ENCODE results near the gene TRAPPC2L. TPM values are rescaled to one million over a fixed set of nuclear protein-coding genes. Genes with fewer than 3 reads are reported as not detected.

TRAPPC2L gene
- total RNA-seq, 1 donor from 2014 or later, result 50.1 TPM

- Histone ChIP-seq H3K4me3 (ENCODE audit: low read depth, low read length) (no peak overlapping the region), H3K36me3 (ENCODE audit: control insufficient read depth, insufficient read depth, low read length) (no peaks in the 10 kb centered on the region), H3K27me3 (ENCODE audit: control insufficient read depth, insufficient read depth, low read length) (peaks cover 47% of the 10 kb centered on the region)
- DNase-seq (ENCODE audit: low read depth), result no peak
- TF ChIP-seq CTCF (IDR thresholded peaks at IDR 0.05; ENCODE audit: insufficient read depth, low read length, poor library complexity, severe bottlenecking), result no peak
Measured at GRCh38 chr16:88881007-88881615, 24.2 kb downstream of the TRAPPC2L start.

- H3K4me3 ChIP-seq (ENCODE audit: low read depth, low read length), result no peak overlapping the region
- no peak for DNase-seq (ENCODE audit: low read depth)
- no peaks in the 10 kb centered on the region for H3K36me3 ChIP-seq (ENCODE audit: control insufficient read depth, insufficient read depth, low read length)
- peaks cover 48% of the 10 kb centered on the region for H3K27me3 ChIP-seq (ENCODE audit: control insufficient read depth, insufficient read depth, low read length)
- no peak for TF ChIP-seq CTCF (IDR thresholded peaks at IDR 0.05; ENCODE audit: insufficient read depth, low read length, poor library complexity, severe bottlenecking)
Measured at GRCh38 chr16:88881675-88882357, 24.9 kb downstream of the TRAPPC2L start.

- TF ChIP-seq CTCF (IDR thresholded peaks at IDR 0.05; ENCODE audit: insufficient read depth, low read length, poor library complexity, severe bottlenecking), result no peak
- no peak overlapping the region for H3K4me3 ChIP-seq (ENCODE audit: low read depth, low read length)
- peaks cover 53% of the 10 kb centered on the region for H3K27me3 ChIP-seq (ENCODE audit: control insufficient read depth, insufficient read depth, low read length)
- H3K36me3 ChIP-seq (ENCODE audit: control insufficient read depth, insufficient read depth, low read length), result no peaks in the 10 kb centered on the region
- DNase-seq (ENCODE audit: low read depth), result no peak
Measured at GRCh38 chr16:88882358-88883030, 25.6 kb downstream of the TRAPPC2L start.

- no peaks in the 10 kb centered on the region for H3K36me3 ChIP-seq (ENCODE audit: control insufficient read depth, insufficient read depth, low read length)
- peaks cover 52% of the 10 kb centered on the region for H3K27me3 ChIP-seq (ENCODE audit: control insufficient read depth, insufficient read depth, low read length)
- H3K4me3 ChIP-seq (ENCODE audit: low read depth, low read length), result no peak overlapping the region
- TF ChIP-seq CTCF (IDR thresholded peaks at IDR 0.05; ENCODE audit: insufficient read depth, low read length, poor library complexity, severe bottlenecking), result no peak
- no peak for DNase-seq (ENCODE audit: low read depth)
Measured at GRCh38 chr16:88883117-88883895, 26.4 kb downstream of the TRAPPC2L start.

- Histone ChIP-seq H3K27me3 (ENCODE audit: control insufficient read depth, insufficient read depth, low read length) (peaks cover 49% of the 10 kb centered on the region), H3K4me3 (ENCODE audit: low read depth, low read length) (no peak overlapping the region), H3K36me3 (ENCODE audit: control insufficient read depth, insufficient read depth, low read length) (no peaks in the 10 kb centered on the region)
- TF ChIP-seq CTCF (IDR thresholded peaks at IDR 0.05; ENCODE audit: insufficient read depth, low read length, poor library complexity, severe bottlenecking), result no peak
- DNase-seq (ENCODE audit: low read depth), result no peak
Measured at GRCh38 chr16:88883946-88884345, 27.0 kb downstream of the TRAPPC2L start.

Data from kidney epithelial cell (primary cell).